ENCODE data around the gene PEA15.

Gene PEA15

GRCh38 chr1:160171980-160172379 is 33.2 kb upstream of the PEA15 start:
- ATAC-seq = no peak
- TF ChIP-seq TOX (CRISPR knock-in tag; IDR thresholded peaks at IDR 0.05; ENCODE audit: borderline replicate concordance) (no peak), ZFP30 (CRISPR knock-in tag; IDR thresholded peaks at IDR 0.05) (no peak), RARB (CRISPR knock-in tag; IDR thresholded peaks at IDR 0.05) (no peak), TCF4 (CRISPR knock-in tag; IDR thresholded peaks at IDR 0.05; ENCODE audit: borderline replicate concordance) (no peak)

- ATAC-seq = no peak
- TF ChIP-seq ISL1 (CRISPR knock-in tag; IDR thresholded peaks at IDR 0.05) = no peak
- TF ChIP-seq, protein P1, sequence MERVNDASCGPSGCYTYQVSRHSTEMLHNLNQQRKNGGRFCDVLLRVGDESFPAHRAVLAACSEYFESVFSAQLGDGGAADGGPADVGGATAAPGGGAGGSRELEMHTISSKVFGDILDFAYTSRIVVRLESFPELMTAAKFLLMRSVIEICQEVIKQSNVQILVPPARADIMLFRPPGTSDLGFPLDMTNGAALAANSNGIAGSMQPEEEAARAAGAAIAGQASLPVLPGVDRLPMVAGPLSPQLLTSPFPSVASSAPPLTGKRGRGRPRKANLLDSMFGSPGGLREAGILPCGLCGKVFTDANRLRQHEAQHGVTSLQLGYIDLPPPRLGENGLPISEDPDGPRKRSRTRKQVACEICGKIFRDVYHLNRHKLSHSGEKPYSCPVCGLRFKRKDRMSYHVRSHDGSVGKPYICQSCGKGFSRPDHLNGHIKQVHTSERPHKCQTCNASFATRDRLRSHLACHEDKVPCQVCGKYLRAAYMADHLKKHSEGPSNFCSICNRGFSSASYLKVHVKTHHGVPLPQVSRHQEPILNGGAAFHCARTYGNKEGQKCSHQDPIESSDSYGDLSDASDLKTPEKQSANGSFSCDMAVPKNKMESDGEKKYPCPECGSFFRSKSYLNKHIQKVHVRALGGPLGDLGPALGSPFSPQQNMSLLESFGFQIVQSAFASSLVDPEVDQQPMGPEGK (CRISPR knock-in tag; IDR thresholded peaks at IDR 0.05; ENCODE audit: borderline replicate concordance) = no peak
- TF ChIP-seq SNAI2 (CRISPR knock-in tag; IDR thresholded peaks at IDR 0.05) = no peak
- no peak for TF ChIP-seq GLIS3 (CRISPR knock-in tag; IDR thresholded peaks at IDR 0.05)
- no peak for TF ChIP-seq ZNF565 (CRISPR knock-in tag; conservative IDR thresholded peaks at IDR 0.05; ENCODE audit: low read depth)
- TF ChIP-seq ZFP3 (CRISPR knock-in tag; IDR thresholded peaks at IDR 0.05) = no peak
- no peak for TF ChIP-seq TSHZ2 (CRISPR knock-in tag; IDR thresholded peaks at IDR 0.05)
- TF ChIP-seq OSR1 (CRISPR knock-in tag; IDR thresholded peaks at IDR 0.05) = no peak
- no peak for TF ChIP-seq ARNTL (CRISPR knock-in tag; IDR thresholded peaks at IDR 0.05; ENCODE audit: borderline replicate concordance, low read depth)
- TF ChIP-seq ZNF8 (CRISPR knock-in tag; IDR thresholded peaks at IDR 0.05) = no peak
- no peak for TF ChIP-seq BACH2 (CRISPR knock-in tag; IDR thresholded peaks at IDR 0.05; ENCODE audit: borderline replicate concordance)
- TF ChIP-seq RARB (CRISPR knock-in tag; IDR thresholded peaks at IDR 0.05) = no peak
- TF ChIP-seq ZC3H10 (CRISPR knock-in tag; IDR thresholded peaks at IDR 0.05) = no peak
- no peak for TF ChIP-seq TCF4 (CRISPR knock-in tag; IDR thresholded peaks at IDR 0.05; ENCODE audit: borderline replicate concordance)
- TF ChIP-seq ZFP30 (CRISPR knock-in tag; IDR thresholded peaks at IDR 0.05) = no peak
Measured at GRCh38 chr1:160177231-160177630, 28.0 kb upstream of the PEA15 start.

DNA sequence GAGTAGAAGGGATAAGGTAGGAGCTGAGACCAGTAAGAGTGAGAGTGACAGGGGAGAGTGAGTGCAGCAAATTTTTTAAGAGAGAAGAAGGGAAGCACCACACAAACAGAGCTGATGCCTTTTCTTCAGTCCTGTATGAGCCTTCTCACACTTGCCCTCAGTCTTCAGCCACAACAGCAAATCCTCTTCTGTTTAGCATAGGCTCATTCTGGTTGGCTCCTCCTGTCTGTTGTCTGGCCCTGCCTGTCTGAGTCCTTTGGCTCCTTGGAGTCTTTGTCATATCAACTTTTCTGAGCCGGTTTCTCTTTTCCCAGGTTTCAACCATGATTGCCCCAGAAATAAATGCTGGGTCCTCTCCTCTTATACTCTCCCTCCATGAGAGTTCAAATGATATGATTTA is 27.5 kb upstream of the PEA15 start:
- TF ChIP-seq ZC3H10 (CRISPR knock-in tag; IDR thresholded peaks at IDR 0.05) (no peak), ZNF70 (CRISPR knock-in tag; IDR thresholded peaks at IDR 0.05) (no peak), OSR1 (CRISPR knock-in tag; IDR thresholded peaks at IDR 0.05) (no peak), ESRRG (CRISPR knock-in tag; IDR thresholded peaks at IDR 0.05) (no peak), ZNF565 (CRISPR knock-in tag; conservative IDR thresholded peaks at IDR 0.05; ENCODE audit: low read depth) (no peak), POU6F1 (CRISPR knock-in tag; IDR thresholded peaks at IDR 0.05; ENCODE audit: borderline replicate concordance, low read depth) (no peak), ISL1 (CRISPR knock-in tag; IDR thresholded peaks at IDR 0.05) (no peak), RARB (CRISPR knock-in tag; IDR thresholded peaks at IDR 0.05) (no peak), BACH2 (CRISPR knock-in tag; IDR thresholded peaks at IDR 0.05; ENCODE audit: borderline replicate concordance) (no peak), TOX (CRISPR knock-in tag; IDR thresholded peaks at IDR 0.05; ENCODE audit: borderline replicate concordance) (no peak)
- TF ChIP-seq, protein P1 (CRISPR knock-in tag; IDR thresholded peaks at IDR 0.05; ENCODE audit: borderline replicate concordance) = no peak

GRCh38 chr1:160178731-160179130 is 26.5 kb upstream of the PEA15 start:
- ATAC-seq = no peak
- TF ChIP-seq TSHZ2 (CRISPR knock-in tag; IDR thresholded peaks at IDR 0.05) (no peak), CSDC2 (CRISPR knock-in tag; IDR thresholded peaks at IDR 0.05) (no peak), ZNF70 (CRISPR knock-in tag; IDR thresholded peaks at IDR 0.05) (no peak), BACH2 (CRISPR knock-in tag; IDR thresholded peaks at IDR 0.05; ENCODE audit: borderline replicate concordance) (no peak), TCF4 (CRISPR knock-in tag; IDR thresholded peaks at IDR 0.05; ENCODE audit: borderline replicate concordance) (no peak), RARB (CRISPR knock-in tag; IDR thresholded peaks at IDR 0.05) (no peak), PPARA (CRISPR knock-in tag; IDR thresholded peaks at IDR 0.05; ENCODE audit: borderline replicate concordance) (no peak), CREB5 (CRISPR knock-in tag; IDR thresholded peaks at IDR 0.05; ENCODE audit: low read depth) (no peak)

More for the DNA sequence above, 27.5 kb upstream of the PEA15 start:
- no peak for ATAC-seq
